Sigmoid colon (tissue), 7 donors: ENCODE results near the gene GSG1L. TPM values are rescaled to one million over a fixed set of nuclear protein-coding genes. Genes with fewer than 3 reads are reported as not detected.

Source experiments
- DNase-seq: peaks from one replicate; pipeline ENCODE4 v3.0.0-alpha.2; 2019
- H3K27ac ChIP-seq, 4 donors: fragments of 200-600 bp; sonication (generic); one replicate each; pipeline ENCODE4 v1.5.1; 2016 to 2019; ENCODE audit warnings: mild to moderate bottlenecking in 1 of 4
- H3K27me3 ChIP-seq, 3 donors: fragments of 200-600 bp; sonication (generic); one replicate each; pipeline ENCODE4 v1.5.1; 2019; ENCODE audit warnings: mild to moderate bottlenecking in 1 of 3
- H3K36me3 ChIP-seq, 4 donors: fragments of 200-600 bp; sonication (generic); one replicate each; pipeline ENCODE4 v1.5.1; 2016 to 2019
- H3K4me1 ChIP-seq, 4 donors: fragments of 200-600 bp; sonication (generic); one replicate each; pipeline ENCODE4 v1.5.1; 2017 to 2019
- H3K4me3 ChIP-seq, 4 donors: fragments of 200-600 bp; sonication (generic); one replicate each; pipeline ENCODE4 v1.5.1; 2017 to 2019; ENCODE audit warnings: mild to moderate bottlenecking in 2 of 4, moderate library complexity in 1 of 4
- H3K9me3 ChIP-seq, 4 donors: fragments of 200-600 bp in 3 of 4; sonication (generic) in 3 of 4; one replicate each; pipeline versions ENCODE4 v1.5.1 to v1.6.1; 2013 to 2019
- CTCF ChIP-seq, 4 experiments: fragments of 450-650 bp in 3 of 4; fragments of 200-600 bp in 1 of 4; IDR thresholded peaks; one replicate each; pipeline ENCODE4 v1.5.1; 2016 to 2019; ENCODE audit warnings: antibody characterized with exemption in 4 of 4, mild to moderate bottlenecking in 3 of 4, moderate library complexity in 2 of 4
- EP300 ChIP-seq, 4 donors: sonication (generic); formaldehyde crosslinking; IDR thresholded peaks; one replicate each; pipeline ENCODE4 v1.6.1; 2017; ENCODE audit warnings: antibody characterized with exemption in 4 of 4
- POLR2A ChIP-seq, 2 donors: fragments of 450-650 bp; IDR thresholded peaks; one replicate each; pipeline ENCODE4 v1.6.1; 2016; ENCODE audit warnings: antibody characterized with exemption in 2 of 2, mild to moderate bottlenecking in 2 of 2, moderate library complexity in 2 of 2
- POLR2AphosphoS5 ChIP-seq, 4 donors: sonication (generic); formaldehyde crosslinking; IDR thresholded peaks; one replicate each; pipeline ENCODE4 v1.6.1; 2017; ENCODE audit warnings: antibody characterized with exemption in 4 of 4
- WGBS, 2 donors: extraction: QIAGEN DNeasy Blood & Tissue Kit; methylation state at CpG; one replicate each; pipeline ENCODE4 v1.1.7; 2013; 5-methylcytosine and 5-hydroxymethylcytosine counted together
- intact Hi-C: fragments of 100-400 bp; cut with DNase I; formaldehyde crosslinking; loops from one replicate; pipeline ENCODE4 v1.15.1; 2023
- polyA plus RNA-seq, 3 donors: library from polyadenylated mRNA; stranded (reverse); fragments of 200-250 nt; gene quantifications; one replicate each; pipeline ENCODE4 v1.2.3, GENCODE V29; 2013
- total RNA-seq, 4 donors: library from RNA; depleted of rRNA; stranded (reverse); fragments of >200 nt; gene quantifications; one replicate each; pipeline ENCODE4 v1.1.0, GENCODE V29; 2016
- donor health status: healthy with polysubstance abuse.
- donor health status: Bipolar disorder and iron deficiency.
- donor health status: healthy.

GSG1L gene
- total and polyA plus RNA-seq, 7 donors: 0.25 to 0.66 (median 0.36) TPM; not detected in 2

- intact Hi-C loops: no loop called here
- no peak for TF ChIP-seq EP300 (IDR thresholded peaks at IDR 0.05)
- no peak for TF ChIP-seq CTCF (IDR thresholded peaks at IDR 0.05)
- no peak for TF ChIP-seq POLR2A (IDR thresholded peaks at IDR 0.05)
- no peak for TF ChIP-seq POLR2AphosphoS5 (IDR thresholded peaks at IDR 0.05)
- no peak for DNase-seq
- Histone ChIP-seq H3K4me3 (no peak overlapping the region), H3K4me1 (no peaks in the 10 kb centered on the region), H3K27me3 (no peaks in the 10 kb centered on the region), H3K9me3 (peaks cover 0 to 7% (median 3%) of the 10 kb centered on the region in 4 donors), H3K27ac (no peak overlapping the region), H3K36me3 (no peaks in the 10 kb centered on the region)
- WGBS, 2 donors: 55 to 57% methylated on average over 4 of the region's 4 CpGs
These were observed 193.3 kb downstream of the GSG1L start for GRCh38 chr16:27870116-27870798.

- no peaks in the 10 kb centered on the region for H3K27me3 ChIP-seq
- intact Hi-C loops: no loop called here
- peaks cover 0 to 4% (median under 1%) of the 10 kb centered on the region in 4 donors for H3K9me3 ChIP-seq
- no peaks in the 10 kb centered on the region for H3K4me1 ChIP-seq
- no peak for DNase-seq
- no peaks in the 10 kb centered on the region for H3K36me3 ChIP-seq
- TF ChIP-seq CTCF (IDR thresholded peaks at IDR 0.05) (no peak), POLR2AphosphoS5 (IDR thresholded peaks at IDR 0.05) (no peak), POLR2A (IDR thresholded peaks at IDR 0.05) (no peak), EP300 (IDR thresholded peaks at IDR 0.05) (no peak)
- WGBS, 2 donors: 91 to 97% methylated on average over 1 of the region's 1 CpG
- no peak overlapping the region for H3K4me3 ChIP-seq
- H3K27ac ChIP-seq: no peak overlapping the region
These were observed 194.1 kb downstream of the GSG1L start for GRCh38 chr16:27869411-27869810.

GRCh38 chr16:27868180-27868579 lies 195.3 kb downstream of the GSG1L start:
- Histone ChIP-seq H3K4me3 (no peak overlapping the region), H3K36me3 (no peaks in the 10 kb centered on the region), H3K4me1 (no peaks in the 10 kb centered on the region), H3K27ac (no peak overlapping the region), H3K27me3 (no peaks in the 10 kb centered on the region), H3K9me3 (peaks cover 0 to 11% (median 6%) of the 10 kb centered on the region in 4 donors)
- no peak for DNase-seq
- WGBS, 2 donors: 91 to 92% methylated on average over 7 of the region's 7 CpGs
- TF ChIP-seq EP300 (IDR thresholded peaks at IDR 0.05): no peak
- no peak for TF ChIP-seq POLR2A (IDR thresholded peaks at IDR 0.05)
- no peak for TF ChIP-seq POLR2AphosphoS5 (IDR thresholded peaks at IDR 0.05)
- TF ChIP-seq CTCF (IDR thresholded peaks at IDR 0.05): no peak
- intact Hi-C loops: no loop called here

GRCh38 chr16:27867122-27868110 lies 196.1 kb downstream of the GSG1L start:
- TF ChIP-seq CTCF (IDR thresholded peaks at IDR 0.05) (peak in 1 of 4 experiments; percentile 4), EP300 (IDR thresholded peaks at IDR 0.05) (no peak)
- intact Hi-C loops: no loop called here
- Histone ChIP-seq H3K4me3 (no peak overlapping the region), H3K4me1 (no peaks in the 10 kb centered on the region), H3K27ac (no peak overlapping the region), H3K36me3 (no peaks in the 10 kb centered on the region), H3K27me3 (no peaks in the 10 kb centered on the region), H3K9me3 (peaks cover 0 to 15% (median 8%) of the 10 kb centered on the region in 4 donors)
- no peak for DNase-seq
- WGBS, 2 donors: 37 to 38% methylated on average over 19 of the region's 19 CpGs
